Tibial artery (tissue), 4 donors: ENCODE results near the gene LAMA1.

Experiments used
- DNase-seq, 2 donors: peaks; one replicate each; pipeline ENCODE4 v3.0.0-alpha.2; 2019
- H3K27ac ChIP-seq, 2 donors: fragments of 200-600 bp; sonication (generic) in 1 of 2; 1 replicate in 1 of 2; 2 replicates in 1 of 2; pipeline ENCODE4 v1.5.1; 2018 to 2019; ENCODE audit warnings: mild to moderate bottlenecking in 1 of 2
- H3K27me3 ChIP-seq, 2 donors: fragments of 200-600 bp; sonication (generic) in 1 of 2; one replicate each; pipeline versions ENCODE4 v1.5.1 to v1.6.0; 2016 to 2019
- H3K36me3 ChIP-seq, 3 donors: fragments of 200-600 bp; sonication (generic) in 2 of 3; one replicate each; pipeline ENCODE4 v1.5.1; 2016 to 2019; ENCODE audit warnings: mild to moderate bottlenecking in 2 of 3
- H3K4me1 ChIP-seq, 4 donors: fragments of 200-600 bp; sonication (generic) in 2 of 4; 1 replicate in 3 of 4; 2 replicates in 1 of 4; pipeline ENCODE4 v1.5.1; 2016 to 2019
- H3K4me3 ChIP-seq, 2 donors: fragments of 200-600 bp; sonication (generic) in 1 of 2; 1 replicate in 1 of 2; 2 replicates in 1 of 2; pipeline ENCODE4 v1.5.1; 2018 to 2019; ENCODE audit warnings: mild to moderate bottlenecking in 2 of 2
- H3K9me3 ChIP-seq, 3 donors: fragments of 200-600 bp; sonication (generic) in 1 of 3; one replicate each; pipeline ENCODE4 v1.5.1; 2016 to 2019
- CTCF ChIP-seq, 2 experiments: fragments of 200-600 bp in 1 of 2; fragments of 450-650 bp in 1 of 2; IDR thresholded peaks; one replicate each; pipeline ENCODE4 v1.5.1; 2017 to 2019; ENCODE audit warnings: antibody characterized with exemption in 2 of 2, mild to moderate bottlenecking in 1 of 2, moderate library complexity in 1 of 2
- intact Hi-C: fragments of 100-400 bp; cut with DNase I; formaldehyde crosslinking; loops from one replicate; pipeline ENCODE4 v1.15.0; 2023; ENCODE audit warnings: low total_unique reads

The LAMA1 gene

DNA sequence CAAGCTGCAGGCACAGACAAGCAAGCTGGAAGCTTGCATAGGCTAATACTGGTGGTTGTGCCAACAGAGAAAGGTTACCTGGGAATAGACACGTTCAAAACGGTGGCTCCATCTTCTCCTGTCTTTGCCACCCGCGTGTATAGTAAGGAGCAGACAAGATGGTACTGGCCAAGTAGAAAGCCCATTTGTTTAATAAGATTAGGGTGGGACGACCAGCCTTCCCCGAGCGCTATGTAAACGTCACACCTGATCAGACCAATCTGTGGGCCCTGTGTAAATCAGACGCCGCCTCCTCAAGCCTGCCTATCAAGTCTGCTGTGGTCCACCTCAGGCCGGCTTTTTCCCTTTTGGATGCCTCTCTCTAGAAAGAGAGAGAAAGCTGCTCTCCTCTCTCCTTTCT, 189.2 kb downstream of the LAMA1 start:
- no peak overlapping the region for H3K27ac ChIP-seq
- intact Hi-C loops: no loop called here
- no peaks in the 10 kb centered on the region for H3K36me3 ChIP-seq
- no peaks in the 10 kb centered on the region for H3K9me3 ChIP-seq
- no peaks in the 10 kb centered on the region for H3K4me1 ChIP-seq
- H3K27me3 ChIP-seq: no peaks in the 10 kb centered on the region
- no peak for TF ChIP-seq CTCF (IDR thresholded peaks at IDR 0.05)
- no peak overlapping the region for H3K4me3 ChIP-seq
- DNase-seq: no peak

- H3K27me3 ChIP-seq: no peaks in the 10 kb centered on the region
- no peak for TF ChIP-seq CTCF (IDR thresholded peaks at IDR 0.05)
- intact Hi-C loops: no loop called here
- H3K36me3 ChIP-seq: no peaks in the 10 kb centered on the region
- H3K9me3 ChIP-seq: no peaks in the 10 kb centered on the region
- H3K4me1 ChIP-seq: no peaks in the 10 kb centered on the region
- no peak overlapping the region for H3K27ac ChIP-seq
- DNase-seq: no peak
- H3K4me3 ChIP-seq: no peak overlapping the region
Observed at GRCh38 chr18:6927153-6927552, 190.4 kb downstream of the LAMA1 start.

GRCh38 chr18:6923220-6923619, 194.4 kb downstream of the LAMA1 start:
- Histone ChIP-seq H3K9me3 (no peaks in the 10 kb centered on the region), H3K27ac (no peak overlapping the region), H3K4me1 (no peaks in the 10 kb centered on the region), H3K4me3 (no peak overlapping the region), H3K27me3 (peaks cover 0 to 5% of the 10 kb centered on the region in 2 donors), H3K36me3 (no peaks in the 10 kb centered on the region)
- TF ChIP-seq CTCF (IDR thresholded peaks at IDR 0.05): no peak
- intact Hi-C loops: no loop called here
- no peak for DNase-seq

DNA sequence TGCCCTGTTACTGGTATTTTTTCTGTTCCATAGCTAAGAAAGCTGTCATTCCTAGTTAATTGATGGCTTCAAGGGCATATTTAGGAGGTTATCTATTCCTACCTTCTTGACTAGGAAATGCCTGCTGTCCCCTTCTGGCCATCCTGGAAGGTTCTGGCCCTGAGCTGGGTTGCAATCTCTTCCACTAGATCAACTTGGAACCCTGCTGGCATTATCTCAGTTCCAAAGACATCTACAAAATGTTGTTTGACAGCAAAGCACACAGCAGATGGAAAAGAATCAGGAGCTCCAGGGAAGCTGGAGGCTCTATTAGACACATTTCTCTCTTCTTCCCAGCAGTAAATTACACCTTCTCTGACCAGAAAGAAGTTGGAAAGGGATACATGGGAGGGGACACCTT, 196.0 kb downstream of the LAMA1 start:
- TF ChIP-seq CTCF (IDR thresholded peaks at IDR 0.05): no peak
- no peak overlapping the region for H3K4me3 ChIP-seq
- no peaks in the 10 kb centered on the region for H3K9me3 ChIP-seq
- DNase-seq: no peak
- H3K27ac ChIP-seq: no peak overlapping the region
- H3K36me3 ChIP-seq: no peaks in the 10 kb centered on the region
- intact Hi-C loops: no loop called here
- no peaks in the 10 kb centered on the region for H3K4me1 ChIP-seq
- peaks cover 0 to 5% of the 10 kb centered on the region in 2 donors for H3K27me3 ChIP-seq

DNA sequence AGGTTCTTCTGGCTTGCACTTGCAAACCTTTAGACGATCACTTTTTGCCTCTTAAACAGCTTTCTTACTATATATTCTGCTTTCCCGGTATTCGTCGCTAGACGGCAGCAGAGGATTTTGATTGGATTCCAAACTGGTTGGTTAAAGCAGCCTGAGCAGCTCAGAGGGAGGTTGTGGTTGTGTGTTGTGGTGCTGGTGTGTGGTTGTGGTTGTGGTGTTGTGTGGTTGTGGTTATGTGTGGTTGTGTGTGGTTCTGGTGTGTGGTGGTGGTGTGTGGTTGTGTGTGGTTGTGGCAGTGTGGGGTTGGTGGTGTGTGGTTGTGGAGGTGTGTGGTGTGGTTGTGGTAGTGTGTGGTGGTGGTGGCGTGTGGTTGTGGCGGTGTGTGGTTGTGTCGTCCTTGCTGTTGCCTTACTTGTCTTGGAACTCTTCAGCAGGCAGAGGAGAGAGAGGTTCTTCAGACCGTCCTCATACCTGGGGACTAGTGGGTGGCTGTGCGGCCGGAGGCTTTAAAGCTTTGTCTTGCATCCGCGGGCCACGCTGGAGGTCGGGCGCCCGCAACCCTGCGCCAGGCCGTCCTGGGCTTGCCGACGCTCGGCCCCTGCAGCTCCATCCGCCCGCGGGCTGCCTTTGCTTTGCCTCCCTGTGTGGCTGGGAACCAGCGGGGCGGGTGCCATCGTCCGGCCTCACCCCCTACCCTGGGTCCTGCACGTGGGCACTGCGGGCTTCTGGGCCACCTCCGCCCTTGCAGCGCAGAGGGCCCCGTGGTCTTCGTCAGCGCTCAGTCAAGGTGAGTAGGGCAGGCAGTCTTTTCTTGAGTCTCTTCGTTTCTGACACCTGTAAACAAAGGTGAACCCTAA, 197.3 kb downstream of the LAMA1 start:
- peak in 1 of 2 donors; percentile 47 for DNase-seq
- intact Hi-C loops: no loop called here
- Histone ChIP-seq H3K9me3 (no peaks in the 10 kb centered on the region), H3K36me3 (no peaks in the 10 kb centered on the region), H3K4me1 (no peaks in the 10 kb centered on the region), H3K4me3 (no peak overlapping the region), H3K27me3 (peaks cover 0 to 8% of the 10 kb centered on the region in 2 donors), H3K27ac (no peak overlapping the region)
- TF ChIP-seq CTCF (IDR thresholded peaks at IDR 0.05): peak; percentile 46 to 53
